D721Med (cell line): Measurements from ENCODE around the gene ZBED2.

ENCODE experiments used
- DNase-seq: peaks from one replicate; pipeline ENCODE4 v3.0.0; 2011; ENCODE audit warnings: low spot score; ENCODE audit not compliant: insufficient read length
- FAIRE-seq: peaks from 2 replicates; lab custom pipeline; 2011; peaks lifted over from hg19 to GRCh38; lab: Jason Lieb, UNC
- CTCF ChIP-seq: IDR thresholded peaks from 2 replicates; pipeline ENCODE4 v1.5.1; 2012; ENCODE audit warnings: mild to moderate bottlenecking, control low read depth; ENCODE audit not compliant: insufficient read depth; ENCODE audit errors: missing control alignments

The ZBED2 gene

GRCh38 chr3:111604119-111604518, 9.0 kb upstream of the ZBED2 start:
- no peak for FAIRE-seq
- no peak for TF ChIP-seq CTCF
- no peak for DNase-seq

- DNase-seq (no peak), FAIRE-seq (no peak)
- no peak for TF ChIP-seq CTCF
Observed at GRCh38 chr3:111603679-111604078, 8.5 kb upstream of the ZBED2 start.

- TF ChIP-seq CTCF: no peak
- DNase-seq (no peak), FAIRE-seq (no peak)
Observed at GRCh38 chr3:111601810-111602209, 6.7 kb upstream of the ZBED2 start.

- no peak for FAIRE-seq
- DNase-seq: no peak
- no peak for TF ChIP-seq CTCF
Observed at GRCh38 chr3:111598552-111598951, 3.4 kb upstream of the ZBED2 start.

GRCh38 chr3:111598139-111598538, 3.0 kb upstream of the ZBED2 start:
- peak; percentile 25 for FAIRE-seq
- DNase-seq: no peak
- TF ChIP-seq CTCF: no peak

- DNase-seq (no peak), FAIRE-seq (no peak)
- no peak for TF ChIP-seq CTCF
Observed at GRCh38 chr3:111596328-111596727, 1.2 kb upstream of the ZBED2 start.

GRCh38 chr3:111594781-111595180, 365 bp downstream of the ZBED2 start:
- FAIRE-seq (no peak), DNase-seq (no peak)
- TF ChIP-seq CTCF: no peak
